Nephron (organoid): ENCODE results near the gene IQCN.

Source experiments
- H3K27ac Mint-ChIP-seq, 3 experiments: 2 replicates each; pipeline ENCODE4 v1.8.0; 2020; ENCODE audit warnings: mixed read lengths in 3 of 3, mild to moderate bottlenecking in 2 of 3, moderate library complexity in 1 of 3
- H3K27me3 Mint-ChIP-seq: 2 replicates; pipeline ENCODE4 v1.8.0; 2021; ENCODE audit warnings: low read depth, mild to moderate bottlenecking, moderate library complexity, mixed read lengths
- H3K36me3 Mint-ChIP-seq: 2 replicates; pipeline ENCODE4 v1.8.0; 2020; ENCODE audit warnings: low read depth, mixed read lengths
- H3K4me1 Mint-ChIP-seq: 2 replicates; pipeline ENCODE4 v1.8.0; 2020; ENCODE audit warnings: mixed read lengths
- H3K4me3 Mint-ChIP-seq, 3 experiments: 2 replicates each; pipeline ENCODE4 v1.8.0; 2020; ENCODE audit warnings: mild to moderate bottlenecking in 3 of 3, mixed read lengths in 3 of 3, moderate library complexity in 2 of 3
- H3K9me3 Mint-ChIP-seq: 2 replicates; pipeline ENCODE4 v1.8.0; 2020; ENCODE audit warnings: mixed read lengths
- TF ChIP-seq, protein P1 (sequence below), 3 experiments: fragments of 200-600 bp; sonication (generic); IDR thresholded peaks; one replicate each; pipeline ENCODE4 v1.5.0; 2021; ENCODE audit warnings: antibody characterized with exemption in 3 of 3; ENCODE audit not compliant: unreplicated experiment in 3 of 3

IQCN gene

DNA sequence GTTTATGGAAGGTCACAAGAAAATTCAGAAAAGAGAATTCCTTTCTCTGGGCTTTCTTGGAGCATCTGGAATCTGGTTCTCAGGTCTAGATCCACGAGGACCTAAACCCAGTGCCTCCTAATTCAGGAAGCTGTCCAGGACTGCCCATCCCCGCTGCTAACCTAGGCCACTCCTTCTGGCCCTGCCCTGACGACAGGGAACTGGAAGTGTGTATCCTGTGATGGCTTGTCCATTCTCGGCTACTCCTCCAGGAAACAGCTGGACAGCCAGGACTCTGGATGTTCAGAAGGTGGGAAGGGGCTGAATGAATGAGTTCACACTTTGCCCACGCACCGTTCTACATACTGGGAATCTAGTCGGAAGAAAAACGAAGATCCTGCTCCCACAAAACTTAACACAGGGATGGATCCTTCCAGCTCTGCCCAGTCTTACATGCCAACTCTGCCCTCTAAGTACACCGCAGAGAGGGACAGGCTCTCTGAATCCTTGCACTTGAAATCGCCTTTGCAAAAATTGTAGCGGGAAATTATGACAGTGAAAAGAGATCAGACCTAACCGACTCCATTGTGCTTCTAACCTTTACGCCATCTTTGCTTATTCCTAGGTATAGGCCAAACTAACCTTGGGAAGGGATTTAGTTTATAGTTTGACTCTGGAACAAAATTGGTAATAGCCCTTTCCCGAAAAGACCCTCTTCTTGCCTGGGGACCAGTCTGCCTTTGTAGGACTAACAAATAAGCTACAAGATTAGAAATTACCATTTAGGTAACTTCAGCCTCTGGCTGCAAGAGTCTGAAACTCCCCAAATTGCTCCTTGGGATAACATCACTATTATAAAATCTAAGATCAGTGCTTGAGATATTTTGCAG, 46.8 kb upstream of the IQCN start:
- Mint-ChIP-seq H3K27me3 (no peaks in the 10 kb centered on the region), H3K4me3 (peak overlapping the region; percentile 83 to 96 (median 88)), H3K4me1 (peaks cover 28% of the 10 kb centered on the region)

DNA sequence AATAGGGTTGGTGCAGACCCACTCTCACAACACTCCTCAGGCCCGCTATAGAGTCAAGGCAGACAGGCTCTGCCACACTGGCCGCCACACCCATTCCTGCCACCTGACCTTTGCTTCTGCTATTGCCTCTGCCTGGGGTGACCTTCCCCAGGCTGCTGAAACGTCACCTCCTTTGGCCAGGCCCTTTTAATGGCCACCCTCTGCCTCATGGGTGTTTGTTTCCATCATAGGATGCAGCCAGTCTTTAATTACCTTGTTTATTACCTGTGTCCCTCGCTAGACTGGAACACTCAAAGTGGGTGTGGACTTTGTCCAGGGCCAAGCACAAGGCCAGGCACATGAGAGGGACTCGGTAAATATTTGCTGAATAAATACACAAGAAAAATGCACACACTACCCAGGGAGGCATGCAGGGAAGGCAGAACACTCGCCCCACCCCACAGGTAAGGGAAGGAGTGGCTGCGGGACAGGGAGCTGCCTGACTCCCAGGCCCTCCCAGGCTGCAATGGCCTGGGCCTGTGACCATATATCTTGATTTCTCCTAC, 45.4 kb upstream of the IQCN start:
- peaks cover 28% of the 10 kb centered on the region for H3K4me1 Mint-ChIP-seq
- H3K36me3 Mint-ChIP-seq = peaks cover 8% of the 10 kb centered on the region
- H3K27me3 Mint-ChIP-seq = no peaks in the 10 kb centered on the region
- H3K27ac Mint-ChIP-seq = peak overlapping the region in 2 of 3 experiments; percentile 56 to 74
- TF ChIP-seq, protein P1, sequence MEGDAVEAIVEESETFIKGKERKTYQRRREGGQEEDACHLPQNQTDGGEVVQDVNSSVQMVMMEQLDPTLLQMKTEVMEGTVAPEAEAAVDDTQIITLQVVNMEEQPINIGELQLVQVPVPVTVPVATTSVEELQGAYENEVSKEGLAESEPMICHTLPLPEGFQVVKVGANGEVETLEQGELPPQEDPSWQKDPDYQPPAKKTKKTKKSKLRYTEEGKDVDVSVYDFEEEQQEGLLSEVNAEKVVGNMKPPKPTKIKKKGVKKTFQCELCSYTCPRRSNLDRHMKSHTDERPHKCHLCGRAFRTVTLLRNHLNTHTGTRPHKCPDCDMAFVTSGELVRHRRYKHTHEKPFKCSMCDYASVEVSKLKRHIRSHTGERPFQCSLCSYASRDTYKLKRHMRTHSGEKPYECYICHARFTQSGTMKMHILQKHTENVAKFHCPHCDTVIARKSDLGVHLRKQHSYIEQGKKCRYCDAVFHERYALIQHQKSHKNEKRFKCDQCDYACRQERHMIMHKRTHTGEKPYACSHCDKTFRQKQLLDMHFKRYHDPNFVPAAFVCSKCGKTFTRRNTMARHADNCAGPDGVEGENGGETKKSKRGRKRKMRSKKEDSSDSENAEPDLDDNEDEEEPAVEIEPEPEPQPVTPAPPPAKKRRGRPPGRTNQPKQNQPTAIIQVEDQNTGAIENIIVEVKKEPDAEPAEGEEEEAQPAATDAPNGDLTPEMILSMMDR (IDR thresholded peaks at IDR 0.05; ENCODE audit: unreplicated experiment in 3 of 3) = no peak
- peak overlapping the region; percentile 56 to 67 (median 61) for H3K4me3 Mint-ChIP-seq
- H3K9me3 Mint-ChIP-seq = no peaks in the 10 kb centered on the region

More for the DNA sequence above, 46.8 kb upstream of the IQCN start:
- H3K36me3 Mint-ChIP-seq = peaks cover 4% of the 10 kb centered on the region
- H3K9me3 Mint-ChIP-seq = no peaks in the 10 kb centered on the region
- TF ChIP-seq, protein P1 (IDR thresholded peaks at IDR 0.05; ENCODE audit: unreplicated experiment in 3 of 3) = no peak
- peak overlapping the region; percentile 97 to 99 (median 99) for H3K27ac Mint-ChIP-seq

DNA sequence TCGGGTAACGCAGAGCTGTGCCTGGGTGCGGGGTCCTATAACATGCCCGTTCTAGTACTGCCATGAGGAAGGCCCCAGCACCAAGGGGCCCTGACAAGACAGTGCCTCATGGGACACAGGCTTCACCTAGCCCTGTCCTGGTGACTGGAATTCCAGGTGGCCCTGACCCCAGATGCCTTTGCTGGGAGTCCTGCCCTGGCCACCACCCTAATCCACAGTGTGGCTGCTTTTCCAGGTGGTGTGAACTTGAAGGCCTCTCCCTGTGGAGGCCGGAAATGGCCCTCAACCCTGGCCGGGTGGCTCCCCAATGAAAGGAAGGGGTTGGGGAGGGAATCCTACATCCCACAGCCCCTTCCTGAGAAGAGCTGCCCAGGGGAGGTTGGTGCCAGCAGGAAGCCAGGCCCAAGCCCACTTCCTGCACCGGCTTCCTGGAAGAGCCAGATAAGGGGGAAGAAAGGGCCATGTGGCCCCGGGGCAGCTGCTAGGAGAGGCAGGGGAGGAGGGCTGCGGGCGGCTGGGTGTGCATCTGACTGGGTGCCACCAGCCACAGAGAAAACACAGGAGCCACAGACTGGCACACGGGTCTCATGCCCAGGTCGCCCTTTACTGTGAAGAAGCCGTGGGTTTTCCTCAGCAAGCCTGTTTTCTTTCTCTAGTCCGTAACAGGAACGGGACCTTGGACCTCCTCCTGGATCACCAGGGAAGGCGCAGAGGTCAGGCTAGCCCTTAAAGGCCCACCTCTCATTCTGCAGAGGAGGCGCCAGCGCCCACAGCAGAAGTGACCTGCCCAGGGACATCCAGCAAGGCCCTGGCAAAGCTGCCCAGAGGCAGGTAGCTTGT, 43.9 kb upstream of the IQCN start:
- no peaks in the 10 kb centered on the region for H3K9me3 Mint-ChIP-seq
- H3K36me3 Mint-ChIP-seq = peaks cover 12% of the 10 kb centered on the region
- H3K4me1 Mint-ChIP-seq = peaks cover 19% of the 10 kb centered on the region
- peak overlapping the region in 2 of 3 experiments; percentile 21 to 27 for H3K27ac Mint-ChIP-seq
- no peaks in the 10 kb centered on the region for H3K27me3 Mint-ChIP-seq
- peak overlapping the region in 2 of 3 experiments; percentile 27 to 37 for H3K4me3 Mint-ChIP-seq
- TF ChIP-seq, protein P1 (IDR thresholded peaks at IDR 0.05; ENCODE audit: unreplicated experiment in 3 of 3) = no peak

DNA sequence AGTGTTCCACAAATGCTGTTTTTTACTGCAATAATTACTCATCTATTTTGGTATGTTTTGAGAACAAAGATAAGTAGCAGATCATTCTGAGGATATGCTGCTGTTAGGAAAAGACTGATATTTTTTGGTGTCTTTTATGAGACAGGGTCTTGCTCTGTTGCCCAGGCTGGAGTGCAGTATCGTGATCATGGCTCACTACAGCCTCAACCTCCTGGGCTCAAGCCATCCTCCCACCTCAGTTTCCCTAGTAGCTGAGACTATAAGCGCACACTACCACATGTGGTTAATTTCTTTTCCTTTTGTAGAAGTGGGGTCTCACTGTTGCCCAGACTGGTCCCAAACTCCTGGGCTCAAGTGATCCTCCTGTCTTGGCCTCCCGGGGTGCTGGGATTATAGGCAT, 39.1 kb upstream of the IQCN start:
- Mint-ChIP-seq H3K36me3 (peaks cover 12% of the 10 kb centered on the region), H3K4me3 (no peak overlapping the region), H3K27ac (no peak overlapping the region), H3K9me3 (no peaks in the 10 kb centered on the region), H3K27me3 (no peaks in the 10 kb centered on the region), H3K4me1 (no peaks in the 10 kb centered on the region)
- TF ChIP-seq, protein P1 (IDR thresholded peaks at IDR 0.05; ENCODE audit: unreplicated experiment in 3 of 3) = no peak

DNA sequence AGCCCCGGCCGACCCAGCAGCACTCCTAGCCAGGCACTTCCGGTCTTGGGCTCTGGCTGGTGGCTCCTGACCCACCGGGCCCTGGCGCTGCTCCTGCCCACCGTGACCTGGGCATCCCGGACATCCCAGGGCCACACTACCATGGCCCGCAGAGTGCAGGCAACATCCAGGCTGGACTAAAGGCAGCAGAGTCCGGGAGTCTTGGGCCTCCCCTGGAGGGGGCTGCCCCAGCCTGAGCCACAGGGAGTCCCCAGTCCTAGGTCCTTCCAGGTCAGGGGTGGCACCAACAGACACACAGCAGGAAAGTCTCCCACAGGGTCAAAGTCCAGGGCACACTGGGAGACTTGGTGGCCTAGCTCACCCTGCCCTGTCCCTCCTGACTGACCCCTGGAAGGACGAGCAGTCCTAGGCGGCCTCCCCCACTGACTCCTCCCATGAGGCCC, 37.9 kb upstream of the IQCN start:
- no peaks in the 10 kb centered on the region for H3K27me3 Mint-ChIP-seq
- TF ChIP-seq, protein P1 (IDR thresholded peaks at IDR 0.05; ENCODE audit: unreplicated experiment in 3 of 3) = no peak
- H3K36me3 Mint-ChIP-seq = peaks cover 17% of the 10 kb centered on the region
- H3K27ac Mint-ChIP-seq = no peak overlapping the region
- peaks cover 2% of the 10 kb centered on the region for H3K4me1 Mint-ChIP-seq
- no peak overlapping the region for H3K4me3 Mint-ChIP-seq
- no peaks in the 10 kb centered on the region for H3K9me3 Mint-ChIP-seq
